Endothelial cell of hepatic sinusoid (primary cell): ENCODE results near the gene GPC5.
"Not testable (repeated sequence)": the region's sequence is repeated elsewhere in the genome, so short reads cannot be mapped to it uniquely, and the experiment has no call there.

Experiments
- in situ Hi-C: cut with HindIII; loops from 2 replicates; pipeline ENCODE4 v1.10.0; 2017; ENCODE audit warnings: low sequenced_read_pairs

The GPC5 gene

GRCh38 chr13:91643394-91643793 is 245.0 kb downstream of the GPC5 start:
- in situ Hi-C loops = no loop called here

DNA sequence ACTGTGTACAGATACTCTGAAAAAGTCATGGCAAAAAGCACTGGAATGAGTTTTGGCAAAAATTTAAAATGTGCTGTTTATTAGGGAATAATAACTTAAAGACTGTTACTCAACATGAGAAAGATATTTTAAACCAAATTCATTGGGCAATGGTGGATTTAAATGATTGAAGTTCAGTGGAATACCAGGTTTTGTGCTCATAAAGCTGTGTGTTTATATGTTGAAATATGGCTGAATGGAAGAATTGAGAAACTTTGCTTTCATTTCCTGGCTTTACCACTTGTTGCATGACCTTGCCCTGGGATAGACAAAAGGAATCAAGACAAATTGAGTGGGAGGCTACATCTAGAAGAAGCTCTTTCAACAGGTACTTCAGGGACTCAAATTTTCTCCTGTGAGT is 246.4 kb downstream of the GPC5 start:
- in situ Hi-C loops = loop anchor here (5.0 kb wide), 1 partner anchor 58 kb away; no protein-coding TSS in a partner anchor

GRCh38 chr13:91647361-91647990 is 249.1 kb downstream of the GPC5 start:
- in situ Hi-C loops = loop anchor here (5.0 kb wide), 1 partner anchor 60 kb away; no protein-coding TSS in a partner anchor

DNA sequence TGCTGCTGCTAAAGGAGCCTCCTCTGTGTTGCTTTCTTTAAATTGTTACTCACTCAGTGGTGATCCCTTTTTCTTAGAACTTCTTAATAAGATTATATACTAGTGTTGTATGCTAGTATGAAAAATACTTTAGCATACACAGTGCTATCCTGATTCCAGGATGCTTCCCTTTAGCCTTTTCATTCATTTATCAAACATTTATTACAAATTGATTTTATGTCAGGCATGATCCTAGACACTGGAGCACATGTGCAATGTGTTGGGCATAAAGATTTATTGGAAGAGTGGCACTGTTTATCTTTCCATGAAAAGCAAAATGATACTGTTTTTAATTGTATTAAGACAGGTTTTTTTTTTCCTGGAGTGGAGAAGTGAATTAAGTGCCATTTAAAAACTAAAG is 249.6 kb downstream of the GPC5 start:
- in situ Hi-C loops = loop anchor here (5.0 kb wide), 1 partner anchor 61 kb away; no protein-coding TSS in a partner anchor

- in situ Hi-C loops = loop anchor here (5.0 kb wide), 1 partner anchor 62 kb away; no protein-coding TSS in a partner anchor
Observed at GRCh38 chr13:91649456-91649855, 251.0 kb downstream of the GPC5 start.

GRCh38 chr13:91652404-91653301 is 254.2 kb downstream of the GPC5 start:
- in situ Hi-C loops = no loop called here

GRCh38 chr13:91655731-91656130 is 257.3 kb downstream of the GPC5 start:
- in situ Hi-C loops = no loop called here

- in situ Hi-C loops = no loop called here
Observed at GRCh38 chr13:91657283-91657682, 258.9 kb downstream of the GPC5 start.

- in situ Hi-C loops = no loop called here
Observed at GRCh38 chr13:91659256-91660075, 261.0 kb downstream of the GPC5 start.

GRCh38 chr13:91660076-91660415 is 261.6 kb downstream of the GPC5 start:
- in situ Hi-C loops = no loop called here

GRCh38 chr13:91661692-91662490 is 263.5 kb downstream of the GPC5 start:
- in situ Hi-C loops = no loop called here

GRCh38 chr13:91664039-91664438 is 265.6 kb downstream of the GPC5 start:
- in situ Hi-C loops = no loop called here

DNA sequence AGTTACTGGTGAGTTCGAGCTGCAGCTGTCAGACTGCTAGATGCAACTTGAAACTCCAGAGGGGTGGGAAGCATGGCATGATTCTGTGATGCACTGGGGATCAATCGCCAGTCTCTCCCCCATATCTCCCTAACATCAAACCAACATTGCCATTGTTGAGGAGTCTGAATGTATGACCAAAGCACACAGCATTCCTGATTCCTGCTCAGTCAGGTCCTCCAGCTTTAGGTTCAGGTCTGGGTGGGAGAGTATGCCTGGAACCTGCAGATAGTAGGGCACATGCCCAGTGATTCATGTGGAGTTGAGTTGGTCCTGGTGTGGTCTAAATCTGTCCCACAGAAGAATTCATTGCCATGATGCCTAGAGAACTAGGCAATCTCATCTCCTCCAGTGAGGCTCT is 269.1 kb downstream of the GPC5 start:
- in situ Hi-C loops = no loop called here

DNA sequence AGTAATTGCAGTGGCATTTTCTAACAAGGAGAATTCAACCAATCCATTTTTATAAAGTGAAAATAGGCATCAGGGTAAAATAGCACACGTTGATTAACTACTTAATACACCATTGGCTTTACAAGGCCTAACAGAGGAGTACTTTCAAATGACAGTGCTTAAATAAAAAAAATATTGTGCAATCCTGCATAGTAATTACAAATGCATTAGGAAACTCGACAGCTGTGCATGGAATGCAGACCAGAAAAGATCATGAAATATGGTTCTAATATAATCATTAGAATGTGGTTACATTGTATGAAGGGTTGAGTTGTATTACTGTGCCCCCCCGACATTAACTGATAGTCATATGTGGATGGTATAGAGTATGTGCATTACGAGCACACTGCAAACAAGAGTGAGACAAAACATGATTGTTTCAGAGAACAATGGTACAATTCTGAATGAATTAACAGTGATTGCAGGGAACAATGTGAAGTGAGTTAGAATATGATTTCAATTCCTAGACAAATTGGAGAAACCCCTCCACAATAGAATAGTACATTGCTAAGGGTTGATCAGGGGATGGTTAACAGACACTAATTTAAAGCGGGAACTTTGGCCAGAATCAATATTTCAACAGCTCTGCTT is 270.6 kb downstream of the GPC5 start:
- in situ Hi-C loops = no loop called here

DNA sequence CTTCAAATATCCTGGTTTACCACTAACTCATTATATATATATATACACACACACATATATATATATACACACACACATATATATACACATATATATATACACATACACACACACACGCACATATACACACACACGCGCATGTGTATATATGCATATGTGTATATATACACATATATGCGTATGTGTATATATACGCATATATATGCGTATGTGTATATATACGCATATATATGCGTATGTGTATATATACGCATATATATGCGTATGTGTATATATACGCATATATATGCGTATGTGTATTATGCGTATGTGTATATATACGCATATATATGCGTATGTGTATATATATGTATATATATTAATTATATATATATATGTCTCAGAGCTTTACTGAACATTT is 275.9 kb downstream of the GPC5 start:
- in situ Hi-C loops = not testable (repeated sequence)

- in situ Hi-C loops = no loop called here
Observed at GRCh38 chr13:91684746-91685145, 286.3 kb downstream of the GPC5 start.

- in situ Hi-C loops = no loop called here
Observed at GRCh38 chr13:91690944-91691343, 292.5 kb downstream of the GPC5 start.

DNA sequence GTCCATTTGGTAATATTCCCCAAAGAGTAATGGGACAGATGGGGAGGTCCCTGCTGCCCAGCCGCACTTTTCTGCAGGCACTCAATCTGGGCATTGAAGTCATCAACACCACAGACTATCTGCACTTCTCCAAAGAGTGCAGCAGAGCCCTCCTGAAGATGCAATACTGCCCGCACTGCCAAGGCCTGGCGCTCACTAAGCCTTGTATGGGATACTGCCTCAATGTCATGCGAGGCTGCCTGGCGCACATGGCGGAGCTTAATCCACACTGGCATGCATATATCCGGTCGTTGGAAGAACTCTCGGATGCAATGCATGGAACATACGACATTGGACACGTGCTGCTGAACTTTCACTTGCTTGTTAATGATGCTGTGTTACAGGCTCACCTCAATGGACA is 295.0 kb downstream of the GPC5 start:
- in situ Hi-C loops = no loop called here

GRCh38 chr13:91698308-91698707 is 299.9 kb downstream of the GPC5 start:
- in situ Hi-C loops = no loop called here

GRCh38 chr13:91698767-91699166 is 300.3 kb downstream of the GPC5 start:
- in situ Hi-C loops = no loop called here
